C4-2B (cell line): Measurements from ENCODE around the gene MTHFD2L.

Experiments
- ZFX ChIP-seq: fragments of 450-650 bp; IDR thresholded peaks from 2 replicates; pipeline ENCODE4 v1.6.1; 2017
- TF ChIP-seq, protein P1 (sequence below): fragments of 450-650 bp; conservative IDR thresholded peaks from 2 replicates; pipeline ENCODE4 v1.5.1; 2017; ENCODE audit warnings: mild to moderate bottlenecking

DNA sequence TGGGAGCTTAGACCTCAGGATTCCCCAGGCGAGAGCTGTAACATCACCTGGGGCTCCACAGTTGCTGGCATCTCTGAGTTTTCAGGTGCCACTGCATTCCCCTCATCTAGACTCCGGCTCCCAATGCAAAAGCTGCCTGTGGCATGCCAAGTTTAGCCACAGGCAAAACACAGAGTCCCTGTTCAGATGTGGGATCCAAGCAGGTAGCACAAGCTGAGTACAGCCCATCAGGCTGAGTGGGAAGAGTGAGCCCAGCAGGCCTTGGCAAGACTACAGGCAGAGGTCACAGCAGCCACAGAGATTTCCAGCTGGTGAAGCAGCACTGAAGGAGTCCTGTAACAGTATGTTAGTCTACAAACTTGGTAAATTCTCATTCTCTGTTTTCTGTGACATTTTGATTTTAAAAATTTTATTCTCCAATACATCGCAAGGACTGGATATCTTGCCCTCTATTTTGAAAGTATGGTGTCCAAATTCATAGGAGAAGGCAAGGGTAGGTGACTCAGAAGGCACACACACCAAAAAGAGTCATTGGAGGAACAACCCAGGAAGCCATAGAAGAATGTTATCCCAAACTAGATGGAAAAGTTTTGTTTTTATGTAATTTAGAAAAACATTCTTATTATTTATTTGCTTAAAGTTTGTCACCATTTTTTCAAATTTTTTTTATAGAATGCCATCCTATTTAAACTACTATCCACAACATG, 45.4 kb upstream of the MTHFD2L start:
- TF ChIP-seq, protein P1, sequence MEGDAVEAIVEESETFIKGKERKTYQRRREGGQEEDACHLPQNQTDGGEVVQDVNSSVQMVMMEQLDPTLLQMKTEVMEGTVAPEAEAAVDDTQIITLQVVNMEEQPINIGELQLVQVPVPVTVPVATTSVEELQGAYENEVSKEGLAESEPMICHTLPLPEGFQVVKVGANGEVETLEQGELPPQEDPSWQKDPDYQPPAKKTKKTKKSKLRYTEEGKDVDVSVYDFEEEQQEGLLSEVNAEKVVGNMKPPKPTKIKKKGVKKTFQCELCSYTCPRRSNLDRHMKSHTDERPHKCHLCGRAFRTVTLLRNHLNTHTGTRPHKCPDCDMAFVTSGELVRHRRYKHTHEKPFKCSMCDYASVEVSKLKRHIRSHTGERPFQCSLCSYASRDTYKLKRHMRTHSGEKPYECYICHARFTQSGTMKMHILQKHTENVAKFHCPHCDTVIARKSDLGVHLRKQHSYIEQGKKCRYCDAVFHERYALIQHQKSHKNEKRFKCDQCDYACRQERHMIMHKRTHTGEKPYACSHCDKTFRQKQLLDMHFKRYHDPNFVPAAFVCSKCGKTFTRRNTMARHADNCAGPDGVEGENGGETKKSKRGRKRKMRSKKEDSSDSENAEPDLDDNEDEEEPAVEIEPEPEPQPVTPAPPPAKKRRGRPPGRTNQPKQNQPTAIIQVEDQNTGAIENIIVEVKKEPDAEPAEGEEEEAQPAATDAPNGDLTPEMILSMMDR, result no peak
- no peak for TF ChIP-seq ZFX
